ENCODE results near the gene ABT1.
"Not testable (repeated sequence)": the region's sequence is repeated elsewhere in the genome, so short reads cannot be mapped to it uniquely, and the experiment has no call there.

Gene ABT1

GRCh38 chr6:26596579-26597388, at the start of gene ABT1:
Gene ABT1 (plus strand): TSS chr6:26596953. CDS start chr6:26596983, 30 bp downstream.
- Histone ChIP-seq H3K27me3 (ENCODE audit: control insufficient read depth in 5 of 5, insufficient read depth in 4 of 5, low read length in 5 of 5) (peaks cover 0 to 18% (median 12%) of the 10 kb centered on the region in 5 donors), H3K4me3 (ENCODE audit: low read depth in 1 of 5, low read length in 5 of 5) (peak within 1 kb of the TSS; percentile 97 to 100 (median 99)), H3K9ac (ENCODE audit: low read length in 5 of 5) (peak within 1 kb of the TSS; percentile 87 to 99 (median 99)), H3K27ac (ENCODE audit: low read depth, low read length) (peak within 1 kb of the TSS; percentile 87), H3K36me3 (ENCODE audit: control insufficient read depth in 5 of 5, insufficient read depth in 5 of 5, low read length in 5 of 5) (peaks cover 5 to 25% (median 19%) of the 10 kb centered on the region in 5 donors), H3K9me3 (ENCODE audit: control insufficient read depth in 5 of 5, low read length in 5 of 5) (no peaks in the 10 kb centered on the region), H3K4me1 (ENCODE audit: control insufficient read depth in 5 of 5, insufficient read depth in 5 of 5, low read length in 5 of 5) (peaks cover 6 to 28% (median 24%) of the 10 kb centered on the region in 5 donors)

- H3K36me3 ChIP-seq (ENCODE audit: control insufficient read depth in 5 of 5, insufficient read depth in 5 of 5, low read length in 5 of 5) = peaks cover 10 to 25% (median 13%) of the 10 kb centered on the region in 5 donors
- H3K4me3 ChIP-seq (ENCODE audit: low read depth in 1 of 5, low read length in 5 of 5); H3K27ac ChIP-seq (ENCODE audit: low read depth, low read length); H3K9ac ChIP-seq (ENCODE audit: low read length in 5 of 5); H3K4me1 ChIP-seq (ENCODE audit: control insufficient read depth in 5 of 5, insufficient read depth in 5 of 5, low read length in 5 of 5); H3K9me3 ChIP-seq (ENCODE audit: control insufficient read depth in 5 of 5, low read length in 5 of 5); H3K27me3 ChIP-seq (ENCODE audit: control insufficient read depth in 5 of 5, insufficient read depth in 4 of 5, low read length in 5 of 5): not testable (repeated sequence)
Measured at GRCh38 chr6:26547363-26547762, 49.4 kb upstream of the ABT1 start.

GRCh38 chr6:26550250-26550993, 46.3 kb upstream of the ABT1 start:
- no peak overlapping the region for H3K27ac ChIP-seq (ENCODE audit: low read depth, low read length)
- H3K9ac ChIP-seq (ENCODE audit: low read length in 5 of 5) = peak overlapping the region in 1 of 5 donors; percentile 35
- no peaks in the 10 kb centered on the region for H3K9me3 ChIP-seq (ENCODE audit: control insufficient read depth in 5 of 5, low read length in 5 of 5)
- H3K36me3 ChIP-seq (ENCODE audit: control insufficient read depth in 5 of 5, insufficient read depth in 5 of 5, low read length in 5 of 5) = peaks cover 4 to 6% (median 5%) of the 10 kb centered on the region in 5 donors
- H3K4me3 ChIP-seq (ENCODE audit: low read depth in 1 of 5, low read length in 5 of 5) = peak overlapping the region; percentile 50 to 74 (median 68)
- peaks cover 0 to 33% (median 27%) of the 10 kb centered on the region in 5 donors for H3K4me1 ChIP-seq (ENCODE audit: control insufficient read depth in 5 of 5, insufficient read depth in 5 of 5, low read length in 5 of 5)
- no peaks in the 10 kb centered on the region for H3K27me3 ChIP-seq (ENCODE audit: control insufficient read depth in 5 of 5, insufficient read depth in 4 of 5, low read length in 5 of 5)

GRCh38 chr6:26552205-26552604, 44.5 kb upstream of the ABT1 start:
- no peaks in the 10 kb centered on the region for H3K27me3 ChIP-seq (ENCODE audit: control insufficient read depth in 5 of 5, insufficient read depth in 4 of 5, low read length in 5 of 5)
- no peak overlapping the region for H3K27ac ChIP-seq (ENCODE audit: low read depth, low read length)
- H3K9me3 ChIP-seq (ENCODE audit: control insufficient read depth in 5 of 5, low read length in 5 of 5) = no peaks in the 10 kb centered on the region
- no peaks in the 10 kb centered on the region for H3K36me3 ChIP-seq (ENCODE audit: control insufficient read depth in 5 of 5, insufficient read depth in 5 of 5, low read length in 5 of 5)
- H3K9ac ChIP-seq (ENCODE audit: low read length in 5 of 5) = no peak overlapping the region
- H3K4me3 ChIP-seq (ENCODE audit: low read depth in 1 of 5, low read length in 5 of 5) = no peak overlapping the region
- H3K4me1 ChIP-seq (ENCODE audit: control insufficient read depth in 5 of 5, insufficient read depth in 5 of 5, low read length in 5 of 5) = peaks cover 0 to 38% (median 30%) of the 10 kb centered on the region in 5 donors

- no peaks in the 10 kb centered on the region for H3K36me3 ChIP-seq (ENCODE audit: control insufficient read depth in 5 of 5, insufficient read depth in 5 of 5, low read length in 5 of 5)
- H3K9ac ChIP-seq (ENCODE audit: low read length in 5 of 5) = peak overlapping the region in 3 of 5 donors; percentile 8 to 35 (median 20)
- H3K9me3 ChIP-seq (ENCODE audit: control insufficient read depth in 5 of 5, low read length in 5 of 5) = no peaks in the 10 kb centered on the region
- H3K27me3 ChIP-seq (ENCODE audit: control insufficient read depth in 5 of 5, insufficient read depth in 4 of 5, low read length in 5 of 5) = no peaks in the 10 kb centered on the region
- H3K4me1 ChIP-seq (ENCODE audit: control insufficient read depth in 5 of 5, insufficient read depth in 5 of 5, low read length in 5 of 5) = peaks cover 0 to 38% (median 30%) of the 10 kb centered on the region in 5 donors
- H3K4me3 ChIP-seq (ENCODE audit: low read depth in 1 of 5, low read length in 5 of 5) = peak overlapping the region; percentile 46 to 94 (median 72)
- no peak overlapping the region for H3K27ac ChIP-seq (ENCODE audit: low read depth, low read length)
Measured at GRCh38 chr6:26552640-26553188, 44.0 kb upstream of the ABT1 start.

- H3K4me1 ChIP-seq (ENCODE audit: control insufficient read depth in 5 of 5, insufficient read depth in 5 of 5, low read length in 5 of 5) = peaks cover 0 to 38% (median 30%) of the 10 kb centered on the region in 5 donors
- peak overlapping the region in 4 of 5 donors; percentile 8 to 73 (median 46) for H3K9ac ChIP-seq (ENCODE audit: low read length in 5 of 5)
- H3K4me3 ChIP-seq (ENCODE audit: low read depth in 1 of 5, low read length in 5 of 5) = peak overlapping the region; percentile 46 to 94 (median 72)
- H3K36me3 ChIP-seq (ENCODE audit: control insufficient read depth in 5 of 5, insufficient read depth in 5 of 5, low read length in 5 of 5) = no peaks in the 10 kb centered on the region
- H3K27me3 ChIP-seq (ENCODE audit: control insufficient read depth in 5 of 5, insufficient read depth in 4 of 5, low read length in 5 of 5) = no peaks in the 10 kb centered on the region
- no peaks in the 10 kb centered on the region for H3K9me3 ChIP-seq (ENCODE audit: control insufficient read depth in 5 of 5, low read length in 5 of 5)
- peak overlapping the region; percentile 39 for H3K27ac ChIP-seq (ENCODE audit: low read depth, low read length)
Measured at GRCh38 chr6:26553264-26553634, 43.5 kb upstream of the ABT1 start.

GRCh38 chr6:26553635-26554446, 42.9 kb upstream of the ABT1 start:
- H3K27me3 ChIP-seq (ENCODE audit: control insufficient read depth in 5 of 5, insufficient read depth in 4 of 5, low read length in 5 of 5) = no peaks in the 10 kb centered on the region
- H3K9me3 ChIP-seq (ENCODE audit: control insufficient read depth in 5 of 5, low read length in 5 of 5) = no peaks in the 10 kb centered on the region
- H3K4me3 ChIP-seq (ENCODE audit: low read depth in 1 of 5, low read length in 5 of 5) = peak overlapping the region; percentile 49 to 94 (median 72)
- H3K36me3 ChIP-seq (ENCODE audit: control insufficient read depth in 5 of 5, insufficient read depth in 5 of 5, low read length in 5 of 5) = no peaks in the 10 kb centered on the region
- peak overlapping the region; percentile 44 for H3K27ac ChIP-seq (ENCODE audit: low read depth, low read length)
- peak overlapping the region in 4 of 5 donors; percentile 23 to 73 (median 58) for H3K9ac ChIP-seq (ENCODE audit: low read length in 5 of 5)
- H3K4me1 ChIP-seq (ENCODE audit: control insufficient read depth in 5 of 5, insufficient read depth in 5 of 5, low read length in 5 of 5) = peaks cover 0 to 38% (median 30%) of the 10 kb centered on the region in 5 donors

- Histone ChIP-seq H3K9ac (ENCODE audit: low read length in 5 of 5) (peak overlapping the region in 3 of 5 donors; percentile 14 to 73 (median 57)), H3K36me3 (ENCODE audit: control insufficient read depth in 5 of 5, insufficient read depth in 5 of 5, low read length in 5 of 5) (no peaks in the 10 kb centered on the region), H3K4me3 (ENCODE audit: low read depth in 1 of 5, low read length in 5 of 5) (peak overlapping the region; percentile 32 to 94 (median 49)), H3K27ac (ENCODE audit: low read depth, low read length) (peak overlapping the region; percentile 44), H3K27me3 (ENCODE audit: control insufficient read depth in 5 of 5, insufficient read depth in 4 of 5, low read length in 5 of 5) (no peaks in the 10 kb centered on the region), H3K4me1 (ENCODE audit: control insufficient read depth in 5 of 5, insufficient read depth in 5 of 5, low read length in 5 of 5) (peaks cover 0 to 38% (median 30%) of the 10 kb centered on the region in 5 donors), H3K9me3 (ENCODE audit: control insufficient read depth in 5 of 5, low read length in 5 of 5) (no peaks in the 10 kb centered on the region)
Measured at GRCh38 chr6:26554447-26554696, 42.4 kb upstream of the ABT1 start.

GRCh38 chr6:26554697-26555504, 41.9 kb upstream of the ABT1 start:
- peak overlapping the region in 2 of 5 donors; percentile 57 to 65 for H3K9ac ChIP-seq (ENCODE audit: low read length in 5 of 5)
- no peaks in the 10 kb centered on the region for H3K9me3 ChIP-seq (ENCODE audit: control insufficient read depth in 5 of 5, low read length in 5 of 5)
- peaks cover 0 to 37% (median 29%) of the 10 kb centered on the region in 5 donors for H3K4me1 ChIP-seq (ENCODE audit: control insufficient read depth in 5 of 5, insufficient read depth in 5 of 5, low read length in 5 of 5)
- no peaks in the 10 kb centered on the region for H3K27me3 ChIP-seq (ENCODE audit: control insufficient read depth in 5 of 5, insufficient read depth in 4 of 5, low read length in 5 of 5)
- peak overlapping the region; percentile 32 to 94 (median 49) for H3K4me3 ChIP-seq (ENCODE audit: low read depth in 1 of 5, low read length in 5 of 5)
- peak overlapping the region; percentile 44 for H3K27ac ChIP-seq (ENCODE audit: low read depth, low read length)
- H3K36me3 ChIP-seq (ENCODE audit: control insufficient read depth in 5 of 5, insufficient read depth in 5 of 5, low read length in 5 of 5) = no peaks in the 10 kb centered on the region

Data from subcutaneous abdominal adipose tissue (tissue), 5 donors.